22Rv1 (cell line): ENCODE results near the gene ADGRB3.
"Not testable (repeated sequence)": the region's sequence is repeated elsewhere in the genome, so short reads cannot be mapped to it uniquely, and the experiment has no call there.

Experiments
- H3K27ac ChIP-seq: fragments of 450-650 bp; 2 replicates; pipeline ENCODE4 v1.5.1; 2017
- ZFX ChIP-seq: fragments of 450-650 bp; IDR thresholded peaks from 2 replicates; pipeline ENCODE4 v1.6.1; 2017; ENCODE audit warnings: antibody characterized with exemption, borderline replicate concordance
- TF ChIP-seq, protein P1 (sequence below): fragments of 450-650 bp; IDR thresholded peaks from 2 replicates; pipeline ENCODE4 v1.5.1; 2017; ENCODE audit warnings: mild to moderate bottlenecking

Gene ADGRB3

DNA sequence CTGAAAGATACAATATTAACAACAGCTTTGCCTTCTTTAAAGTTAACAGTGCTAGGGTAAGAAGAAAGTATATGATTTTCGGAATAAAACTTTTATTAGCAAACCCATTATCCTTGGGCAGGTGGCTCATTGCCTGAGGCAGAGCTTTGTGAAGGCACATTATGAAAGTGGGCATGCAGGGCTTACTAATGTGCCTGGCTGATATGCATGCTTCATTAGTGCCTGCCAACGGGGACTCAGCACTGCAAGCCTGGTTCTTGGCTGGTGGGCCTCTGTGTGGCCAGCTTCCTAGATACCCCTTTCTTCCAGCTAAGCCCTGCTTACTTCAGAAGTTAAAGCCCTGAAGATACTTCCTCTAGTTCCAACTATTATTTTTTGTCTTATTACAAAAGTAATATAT lies 481.6 kb downstream of the ADGRB3 start:
- H3K27ac ChIP-seq = no peak overlapping the region
- no peak for TF ChIP-seq ZFX
- TF ChIP-seq, protein P1, sequence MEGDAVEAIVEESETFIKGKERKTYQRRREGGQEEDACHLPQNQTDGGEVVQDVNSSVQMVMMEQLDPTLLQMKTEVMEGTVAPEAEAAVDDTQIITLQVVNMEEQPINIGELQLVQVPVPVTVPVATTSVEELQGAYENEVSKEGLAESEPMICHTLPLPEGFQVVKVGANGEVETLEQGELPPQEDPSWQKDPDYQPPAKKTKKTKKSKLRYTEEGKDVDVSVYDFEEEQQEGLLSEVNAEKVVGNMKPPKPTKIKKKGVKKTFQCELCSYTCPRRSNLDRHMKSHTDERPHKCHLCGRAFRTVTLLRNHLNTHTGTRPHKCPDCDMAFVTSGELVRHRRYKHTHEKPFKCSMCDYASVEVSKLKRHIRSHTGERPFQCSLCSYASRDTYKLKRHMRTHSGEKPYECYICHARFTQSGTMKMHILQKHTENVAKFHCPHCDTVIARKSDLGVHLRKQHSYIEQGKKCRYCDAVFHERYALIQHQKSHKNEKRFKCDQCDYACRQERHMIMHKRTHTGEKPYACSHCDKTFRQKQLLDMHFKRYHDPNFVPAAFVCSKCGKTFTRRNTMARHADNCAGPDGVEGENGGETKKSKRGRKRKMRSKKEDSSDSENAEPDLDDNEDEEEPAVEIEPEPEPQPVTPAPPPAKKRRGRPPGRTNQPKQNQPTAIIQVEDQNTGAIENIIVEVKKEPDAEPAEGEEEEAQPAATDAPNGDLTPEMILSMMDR = no peak

DNA sequence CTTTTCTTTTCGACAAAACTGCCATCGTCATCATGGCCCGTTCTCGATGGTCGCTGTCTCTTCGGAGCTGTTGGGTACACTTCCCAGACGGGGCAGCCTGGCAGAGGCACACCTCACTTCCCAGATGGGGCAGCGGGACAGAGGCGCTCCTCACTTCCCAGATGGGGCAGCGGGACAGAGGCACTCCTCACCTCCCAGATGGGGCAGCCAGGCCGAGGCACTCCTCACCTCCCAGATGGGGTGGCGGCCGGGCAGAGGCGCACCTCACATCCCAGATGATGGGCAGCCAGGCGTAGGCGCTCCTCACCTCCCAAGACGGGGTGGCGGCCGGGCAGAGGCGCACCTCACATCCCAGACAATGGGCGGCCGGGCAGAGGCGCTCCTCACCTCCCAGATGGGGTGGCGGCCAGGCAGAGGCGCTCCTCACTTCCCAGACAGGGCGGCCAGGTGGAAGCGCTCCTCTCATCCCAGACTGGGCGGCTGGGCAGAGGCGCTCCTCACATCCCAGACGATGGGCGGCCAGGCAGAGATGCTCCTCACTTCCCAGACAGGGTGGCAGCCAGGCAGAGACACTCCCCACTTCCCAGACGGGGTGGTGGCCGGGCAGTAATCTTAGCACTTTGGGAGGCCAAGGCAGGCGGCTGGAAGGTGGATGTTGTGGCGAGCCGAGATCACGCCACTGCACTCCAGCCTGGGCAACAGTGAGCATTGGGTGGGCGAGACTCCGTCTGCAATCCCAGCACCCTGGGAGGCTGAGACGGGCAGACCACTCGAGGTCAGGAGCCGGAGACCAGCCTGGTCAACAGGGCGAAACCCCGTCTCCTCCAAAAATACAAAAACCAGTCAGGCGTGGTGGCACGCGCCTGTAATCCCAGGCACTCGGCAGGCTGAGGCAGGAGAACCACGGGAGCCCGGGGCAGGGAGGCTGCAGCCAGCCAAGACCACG lies 486.7 kb downstream of the ADGRB3 start:
- H3K27ac ChIP-seq = not testable (repeated sequence)

DNA sequence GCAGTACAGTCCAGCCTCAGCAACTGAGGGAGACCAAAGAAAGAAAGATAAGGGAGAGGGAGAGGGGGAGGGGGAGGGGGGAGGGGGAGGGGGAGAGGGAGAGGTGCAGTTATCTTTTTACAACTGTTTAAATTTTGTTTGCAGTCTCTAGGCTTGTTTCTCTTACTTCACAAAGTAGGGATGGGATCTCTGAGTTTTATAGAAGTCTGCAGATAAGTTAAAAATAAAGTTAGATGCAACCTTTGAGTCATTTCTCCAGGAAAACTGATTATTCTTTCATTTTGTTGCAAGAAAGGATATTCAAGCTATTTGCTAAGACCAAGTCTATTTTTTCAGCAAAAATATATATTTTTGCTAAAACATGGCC lies 487.3 kb downstream of the ADGRB3 start:
- no peak overlapping the region for H3K27ac ChIP-seq
- TF ChIP-seq, protein P1 = no peak

DNA sequence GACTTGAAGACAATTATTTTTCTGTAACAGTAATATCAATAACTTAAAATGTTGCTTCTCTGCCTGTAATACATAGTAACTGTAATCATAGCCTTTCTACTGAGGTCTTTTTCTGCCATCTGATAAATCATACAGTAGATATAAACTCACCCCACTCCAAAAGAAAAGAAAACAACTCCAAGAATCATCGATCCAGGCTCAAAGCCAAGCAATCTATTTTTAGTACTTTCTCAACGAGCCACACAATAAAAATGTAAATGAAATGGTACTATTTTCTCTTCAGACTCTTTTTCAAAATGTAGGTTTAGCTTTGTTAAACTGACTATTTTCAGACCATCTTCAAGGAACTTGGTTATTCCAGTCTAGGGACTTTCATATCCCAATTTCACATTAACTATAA lies 493.3 kb downstream of the ADGRB3 start:
- TF ChIP-seq ZFX = no peak
- TF ChIP-seq, protein P1 = no peak
- H3K27ac ChIP-seq = no peak overlapping the region

DNA sequence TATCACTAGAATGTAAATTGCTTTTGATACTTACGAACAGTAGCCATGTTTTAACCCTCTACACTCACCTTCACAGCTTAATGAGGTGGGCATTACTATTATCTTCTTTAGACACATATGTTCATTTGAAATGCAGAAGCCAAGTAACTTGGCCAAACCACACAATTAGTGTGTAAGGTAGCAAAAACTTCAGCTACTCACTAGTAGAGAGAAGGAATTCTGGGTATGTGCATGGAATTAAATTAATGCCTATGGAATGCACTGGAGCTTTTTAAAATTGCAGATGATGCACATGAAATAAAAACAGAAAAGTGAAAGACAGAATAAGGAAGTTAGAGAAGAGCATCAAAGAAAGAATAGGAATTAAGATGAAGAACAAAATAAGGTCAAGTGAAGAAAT lies 494.0 kb downstream of the ADGRB3 start:
- no peak for TF ChIP-seq ZFX
- TF ChIP-seq, protein P1 = no peak
- no peak overlapping the region for H3K27ac ChIP-seq

DNA sequence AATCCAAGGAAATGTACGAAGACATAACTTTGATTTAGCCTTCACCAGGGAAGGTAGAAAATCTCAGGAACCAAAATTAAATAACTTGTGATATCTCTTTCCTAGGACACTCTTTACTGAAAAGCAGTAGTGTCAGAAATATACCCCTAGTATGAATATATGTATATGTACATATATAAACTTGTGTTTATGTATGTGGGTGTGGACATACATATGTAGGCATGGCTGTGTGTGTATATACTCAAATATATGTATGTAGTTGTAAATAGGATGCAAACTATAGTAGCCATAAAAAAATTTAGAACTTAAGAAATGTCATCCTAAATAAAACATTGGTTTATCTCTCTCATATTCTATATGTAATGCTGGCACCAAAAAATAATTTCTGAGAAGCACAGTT lies 500.8 kb downstream of the ADGRB3 start:
- no peak overlapping the region for H3K27ac ChIP-seq
- TF ChIP-seq, protein P1 = no peak
- TF ChIP-seq ZFX = no peak

DNA sequence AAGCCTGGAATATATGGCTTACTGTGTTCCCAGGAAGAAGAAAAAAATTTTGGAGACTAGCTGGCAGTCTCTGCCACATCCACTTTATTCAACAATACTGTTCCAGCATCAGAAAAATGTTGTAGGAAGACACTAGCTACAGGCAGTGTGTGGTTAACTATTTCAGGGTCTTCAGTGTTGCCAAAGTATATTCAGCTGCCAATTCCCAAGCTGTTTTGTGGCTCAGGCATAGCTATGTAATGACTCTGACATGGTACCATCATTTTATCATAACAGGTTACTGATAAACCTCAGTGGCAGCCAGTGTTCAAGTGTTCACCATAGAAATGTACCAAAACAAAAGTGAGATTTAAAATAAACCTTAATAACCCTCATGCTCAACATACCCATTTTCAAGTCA lies 503.1 kb downstream of the ADGRB3 start:
- H3K27ac ChIP-seq = no peak overlapping the region
- TF ChIP-seq ZFX = no peak
- TF ChIP-seq, protein P1 = no peak

DNA sequence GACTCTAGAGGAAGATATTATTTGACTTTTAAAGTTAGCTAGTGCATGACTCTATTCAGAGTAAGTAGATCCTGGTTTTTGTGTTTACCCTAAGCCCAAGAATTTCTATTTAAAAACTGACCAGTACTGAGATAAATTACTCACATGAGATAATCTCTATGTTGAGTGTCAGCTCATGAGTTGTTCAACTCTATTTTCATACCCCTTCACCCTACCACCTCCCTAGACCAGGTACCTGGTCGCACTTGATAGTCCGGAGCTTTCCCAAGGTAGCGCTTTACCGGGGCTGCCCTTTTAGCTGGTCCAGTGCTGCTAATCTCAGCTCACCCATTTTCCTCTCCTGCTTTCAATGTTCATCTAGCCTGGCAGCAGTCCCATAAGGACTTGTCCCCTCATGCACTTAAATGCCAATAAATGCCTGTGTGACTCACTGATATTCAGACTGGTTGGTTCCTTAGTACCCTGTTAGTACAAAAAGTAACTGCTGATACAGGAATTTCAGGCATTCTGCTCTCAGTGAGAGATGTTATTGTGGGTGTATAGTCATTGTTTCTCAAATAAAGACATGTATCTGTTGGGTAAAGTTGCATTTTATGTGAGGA lies 503.9 kb downstream of the ADGRB3 start:
- no peak for TF ChIP-seq ZFX
- TF ChIP-seq, protein P1 = no peak
- H3K27ac ChIP-seq = no peak overlapping the region
